ENCODE measurements around the gene HAX1.
"Not testable (repeated sequence)": the region's sequence is repeated elsewhere in the genome, so short reads cannot be mapped to it uniquely, and the experiment has no call there.

The HAX1 gene

GRCh38 chr1:154295408-154296235 lies 23.2 kb downstream of the HAX1 start:
- ChIA-PET POLR2A (ENCODE audit: low non-redundant PET) (no interaction called here), CTCF (interaction anchor here (0.7 to 1.3 kb wide), 3 partner anchors 24 to 39 kb away, joined by 3 read pairs; no protein-coding TSS in a partner anchor)
- DNase-seq (ENCODE audit: low spot score), result no peak
- H3K27ac ChIP-seq, result no peak overlapping the region
- TF ChIP-seq CTCF (conservative IDR thresholded peaks at IDR 0.05; ENCODE audit: low read depth), result no peak

- no peak for DNase-seq (ENCODE audit: low spot score)
- no peak overlapping the region for H3K27ac ChIP-seq
- no peak for TF ChIP-seq CTCF (conservative IDR thresholded peaks at IDR 0.05; ENCODE audit: low read depth)
- ChIA-PET CTCF (interaction anchor here (0.7 kb wide), 1 partner anchor 131 kb away, joined by 4 read pairs; no protein-coding TSS in a partner anchor), POLR2A (ENCODE audit: low non-redundant PET) (no interaction called here)
These were observed 29.2 kb downstream of the HAX1 start for GRCh38 chr1:154301582-154301981.

- ChIA-PET POLR2A (ENCODE audit: low non-redundant PET) (no interaction called here), CTCF (interaction anchor here (1.0 kb wide), 1 partner anchor 20 kb away, joined by 4 read pairs; no protein-coding TSS in a partner anchor)
- H3K27ac ChIP-seq, result no peak overlapping the region
- DNase-seq (ENCODE audit: low spot score), result no peak
- no peak for TF ChIP-seq CTCF (conservative IDR thresholded peaks at IDR 0.05; ENCODE audit: low read depth)
These were observed 32.4 kb downstream of the HAX1 start for GRCh38 chr1:154304664-154305337.

GRCh38 chr1:154306151-154306550 lies 33.7 kb downstream of the HAX1 start:
- H3K27ac ChIP-seq, result no peak overlapping the region
- POLR2A ChIA-PET (ENCODE audit: low non-redundant PET), result no interaction called here
- DNase-seq (ENCODE audit: low spot score), result no peak
- CTCF ChIA-PET, result interaction anchor here (0.6 to 1.0 kb wide), 2 partner anchors 20 to 552 kb away, joined by 3 read pairs; no protein-coding TSS in a partner anchor
- no peak for TF ChIP-seq CTCF (conservative IDR thresholded peaks at IDR 0.05; ENCODE audit: low read depth)

GRCh38 chr1:154307670-154308270 lies 35.3 kb downstream of the HAX1 start:
- DNase-seq (ENCODE audit: low spot score); H3K27ac ChIP-seq; POLR2A ChIA-PET (ENCODE audit: low non-redundant PET): not testable (repeated sequence)
- CTCF ChIA-PET, result interaction anchor here (0.6 to 0.7 kb wide), 3 partner anchors 9 to 108 kb away, joined by 3 to 4 read pairs (median 3); no protein-coding TSS in a partner anchor

- H3K27ac ChIP-seq; DNase-seq (ENCODE audit: low spot score); POLR2A ChIA-PET (ENCODE audit: low non-redundant PET); CTCF ChIA-PET: not testable (repeated sequence)
These were observed 36.7 kb downstream of the HAX1 start for GRCh38 chr1:154309136-154309535.

GRCh38 chr1:154312229-154313065 lies 40.0 kb downstream of the HAX1 start:
- H3K27ac ChIP-seq; DNase-seq (ENCODE audit: low spot score); POLR2A ChIA-PET (ENCODE audit: low non-redundant PET): not testable (repeated sequence)
- CTCF ChIA-PET, result interaction anchor here (0.7 kb wide), 1 partner anchor 632 kb away, joined by 4 read pairs; no protein-coding TSS in a partner anchor

All from RWPE1 (cell line).